Astrocyte (in vitro differentiated cells and primary cell): ENCODE results near the gene SLC6A3. TPM values are rescaled to one million over a fixed set of nuclear protein-coding genes. Genes with fewer than 3 reads are reported as not detected.

ENCODE experiments used
- DNase-seq: peaks from one replicate; pipeline ENCODE4 v3.0.0-alpha.2; 2010; ENCODE audit warnings: low read depth
- FAIRE-seq: peaks from 2 replicates; lab custom pipeline; 2011; peaks lifted over from hg19 to GRCh38; lab: Jason Lieb, UNC
- H2AFZ ChIP-seq: 2 replicates; pipeline ENCODE4 v1.6.0; 2012; ENCODE audit warnings: low read depth, low read length, inconsistent platforms
- H3K27ac ChIP-seq: 2 replicates; pipeline ENCODE4 v1.5.1; 2011; ENCODE audit warnings: low read depth, low read length, inconsistent platforms
- H3K27me3 ChIP-seq: 2 replicates; pipeline ENCODE4 v1.6.0; 2011; ENCODE audit warnings: low read length, inconsistent platforms; ENCODE audit not compliant: insufficient read depth
- H3K36me3 ChIP-seq: 2 replicates; pipeline ENCODE4 v1.5.1; 2011; ENCODE audit warnings: low read length, inconsistent platforms; ENCODE audit not compliant: insufficient read depth
- H3K4me1 ChIP-seq: 2 replicates; pipeline ENCODE4 v1.5.1; 2011; ENCODE audit warnings: low read length, inconsistent platforms; ENCODE audit not compliant: insufficient read depth
- H3K4me2 ChIP-seq: 2 replicates; pipeline ENCODE4 v1.6.0; 2012; ENCODE audit warnings: low read length, inconsistent platforms
- H3K4me3 ChIP-seq: 2 replicates; pipeline ENCODE4 v1.5.1; 2011; ENCODE audit warnings: low read depth, mild to moderate bottlenecking, low read length, inconsistent platforms; ENCODE audit not compliant: insufficient read depth
- H3K79me2 ChIP-seq: 2 replicates; pipeline ENCODE4 v1.6.0; 2012; ENCODE audit warnings: mild to moderate bottlenecking, low read length, inconsistent platforms; ENCODE audit not compliant: insufficient read depth
- H3K9ac ChIP-seq: 2 replicates; pipeline ENCODE4 v1.6.0; 2012; ENCODE audit warnings: mild to moderate bottlenecking, low read length, inconsistent platforms
- H3K9me3 ChIP-seq: 2 replicates; pipeline ENCODE4 v1.5.1; 2012; ENCODE audit warnings: low read depth, mild to moderate bottlenecking, low read length, inconsistent platforms; ENCODE audit not compliant: insufficient read depth
- H4K20me1 ChIP-seq: 2 replicates; pipeline ENCODE4 v1.6.0; 2012; ENCODE audit warnings: low read length, inconsistent platforms; ENCODE audit not compliant: insufficient read depth
- H3K27ac Mint-ChIP-seq: one replicate; pipeline ENCODE4 v1.8.0; 2021; ENCODE audit warnings: mild to moderate bottlenecking, mixed read lengths; ENCODE audit not compliant: unreplicated experiment
- H3K27me3 Mint-ChIP-seq: one replicate; pipeline ENCODE4 v1.8.0; 2021; ENCODE audit warnings: low read depth, mixed read lengths; ENCODE audit not compliant: unreplicated experiment
- H3K36me3 Mint-ChIP-seq: one replicate; pipeline ENCODE4 v1.8.0; 2021; ENCODE audit warnings: low read depth, mixed read lengths; ENCODE audit not compliant: unreplicated experiment
- H3K4me1 Mint-ChIP-seq: one replicate; pipeline ENCODE4 v1.8.0; 2021; ENCODE audit warnings: low read depth, mixed read lengths; ENCODE audit not compliant: unreplicated experiment
- H3K4me3 Mint-ChIP-seq: one replicate; pipeline ENCODE4 v1.8.0; 2021; ENCODE audit warnings: mild to moderate bottlenecking, moderate library complexity, mixed read lengths; ENCODE audit not compliant: unreplicated experiment
- H3K9me3 Mint-ChIP-seq: one replicate; pipeline ENCODE4 v1.8.0; 2021; ENCODE audit warnings: mild to moderate bottlenecking, mixed read lengths; ENCODE audit not compliant: unreplicated experiment
- CTCF ChIP-seq: IDR thresholded peaks from 2 replicates; pipeline ENCODE4 v1.5.1; 2011; ENCODE audit warnings: low read depth, mild to moderate bottlenecking, inconsistent platforms, low read length, moderate library complexity; ENCODE audit not compliant: insufficient read depth
- EZH2 ChIP-seq: IDR thresholded peaks from 2 replicates; pipeline ENCODE4 v1.6.1; 2012; ENCODE audit warnings: mild to moderate bottlenecking, low read length, inconsistent platforms; ENCODE audit not compliant: insufficient read depth
- total RNA-seq: library from RNA; stranded (reverse); gene quantifications from 2 replicates; pipeline ENCODE4 v1.2.1, GENCODE V29; 2021

The SLC6A3 gene
- total RNA-seq, 1 donor from 2014 or later = 0.07 TPM

GRCh38 chr5:1399737-1400136 lies 45.5 kb downstream of the SLC6A3 start:
- H3K36me3 Mint-ChIP-seq = no peaks in the 10 kb centered on the region
- H3K27ac Mint-ChIP-seq = no peak overlapping the region
- no peak for FAIRE-seq
- TF ChIP-seq CTCF (no peak), EZH2 (no peak)
- peaks cover 6% of the 10 kb centered on the region for H3K9me3 ChIP-seq
- peaks cover 8% of the 10 kb centered on the region for H3K9me3 Mint-ChIP-seq
- H3K27ac ChIP-seq = no peak overlapping the region
- H3K4me3 Mint-ChIP-seq = no peak overlapping the region
- H3K36me3 ChIP-seq = no peaks in the 10 kb centered on the region
- H2AFZ ChIP-seq = no peak overlapping the region
- no peaks in the 10 kb centered on the region for H3K27me3 ChIP-seq
- H4K20me1 ChIP-seq = no peaks in the 10 kb centered on the region
- H3K27me3 Mint-ChIP-seq = peaks cover 60% of the 10 kb centered on the region
- no peak for DNase-seq
- H3K4me3 ChIP-seq = no peak overlapping the region
- H3K79me2 ChIP-seq = no peaks in the 10 kb centered on the region
- H3K4me1 ChIP-seq = no peaks in the 10 kb centered on the region
- H3K4me1 Mint-ChIP-seq = no peaks in the 10 kb centered on the region
- H3K4me2 ChIP-seq = no peak overlapping the region
- no peak overlapping the region for H3K9ac ChIP-seq

- H3K27me3 ChIP-seq = no peaks in the 10 kb centered on the region
These were observed 48.9 kb downstream of the SLC6A3 start for GRCh38 chr5:1396293-1396816.

More at GRCh38 chr5:1396293-1396816, 48.9 kb downstream of the SLC6A3 start:
- Mint-ChIP-seq H3K9me3 (peaks cover 8% of the 10 kb centered on the region), H3K36me3 (no peaks in the 10 kb centered on the region), H3K4me3 (no peak overlapping the region), H3K27ac (no peak overlapping the region), H3K27me3 (peaks cover 64% of the 10 kb centered on the region), H3K4me1 (no peaks in the 10 kb centered on the region)
- Histone ChIP-seq H3K9ac (no peak overlapping the region), H4K20me1 (no peaks in the 10 kb centered on the region), H3K79me2 (no peaks in the 10 kb centered on the region), H3K4me1 (no peaks in the 10 kb centered on the region), H3K27ac (no peak overlapping the region), H3K4me2 (no peak overlapping the region), H3K4me3 (no peak overlapping the region), H3K36me3 (no peaks in the 10 kb centered on the region), H2AFZ (no peak overlapping the region), H3K9me3 (peaks cover 6% of the 10 kb centered on the region)
- no peak for TF ChIP-seq CTCF
- no peak for TF ChIP-seq EZH2
- DNase-seq = no peak
- FAIRE-seq = no peak
